HEK293T (cell line): Measurements from ENCODE around the gene FOXG1.
A peak's percentile ranks its signal among the peaks of the same experiment; 100 is the strongest.

Experiments used
- CTCF ChIA-PET: fragments of 350-600 bp; formaldehyde crosslinking; extraction: SDS; loops from one replicate; lab custom pipeline; 2021; ENCODE audit warnings: antibody characterized with exemption, inconsistent platforms; lab: Yijun Ruan, JAX
- POLR2A ChIA-PET: fragments of 350-600 bp; formaldehyde crosslinking; extraction: SDS; loops from one replicate; lab custom pipeline; 2020; ENCODE audit warnings: antibody characterized with exemption, inconsistent platforms; lab: Yijun Ruan, JAX
- DNase-seq: peaks from one replicate; pipeline ENCODE4 v3.0.0; 2012; ENCODE audit warnings: mixed read lengths; ENCODE audit errors: extremely low spot score
- ARNT ChIP-seq: fragments of 450-650 bp; IDR thresholded peaks from 2 replicates; pipeline ENCODE4 v1.6.1; 2017; ENCODE audit warnings: mild to moderate bottlenecking
- BHLHE40 ChIP-seq: fragments of 450-650 bp; IDR thresholded peaks from 2 replicates; pipeline ENCODE4 v1.6.1; 2016; ENCODE audit warnings: mild to moderate bottlenecking, moderate library complexity, borderline replicate concordance
- CTBP1 ChIP-seq: fragments of 450-650 bp; IDR thresholded peaks from 2 replicates; pipeline ENCODE4 v1.6.1; 2016; ENCODE audit warnings: borderline replicate concordance
- ELF4 ChIP-seq: fragments of 450-650 bp; IDR thresholded peaks from 2 replicates; pipeline ENCODE4 v1.6.1; 2017; ENCODE audit warnings: antibody characterized with exemption
- FOXA1 ChIP-seq: fragments of 450-650 bp; IDR thresholded peaks from 2 replicates; pipeline ENCODE4 v1.6.1; 2016; ENCODE audit warnings: mild to moderate bottlenecking
- FOXK2 ChIP-seq: fragments of 450-650 bp; IDR thresholded peaks from 2 replicates; pipeline ENCODE4 v1.6.1; 2016; ENCODE audit warnings: mild to moderate bottlenecking
- FOXM1 ChIP-seq: fragments of 450-650 bp; IDR thresholded peaks from 2 replicates; pipeline ENCODE4 v1.6.1; 2017; ENCODE audit warnings: mild to moderate bottlenecking, borderline replicate concordance
- HDGF ChIP-seq: fragments of 450-650 bp; IDR thresholded peaks from 2 replicates; pipeline ENCODE4 v1.6.1; 2017; ENCODE audit warnings: antibody characterized with exemption, borderline replicate concordance
- L3MBTL2 ChIP-seq: fragments of 450-650 bp; conservative IDR thresholded peaks from 2 replicates; pipeline ENCODE4 v1.6.1; 2016; ENCODE audit warnings: mild to moderate bottlenecking
- LEF1 ChIP-seq: fragments of 450-650 bp; IDR thresholded peaks from 2 replicates; pipeline ENCODE4 v1.6.1; 2017; ENCODE audit warnings: mild to moderate bottlenecking, borderline replicate concordance
- NFRKB ChIP-seq: fragments of 450-650 bp; IDR thresholded peaks from 2 replicates; pipeline ENCODE4 v1.6.1; 2016; ENCODE audit warnings: mild to moderate bottlenecking, moderate library complexity
- SP1 ChIP-seq: fragments of 450-650 bp; IDR thresholded peaks from 2 replicates; pipeline ENCODE4 v1.6.1; 2017
- SUZ12 ChIP-seq: fragments of 450-650 bp; IDR thresholded peaks from 2 replicates; pipeline ENCODE4 v1.6.1; 2016; ENCODE audit warnings: mild to moderate bottlenecking
- TARDBP ChIP-seq: fragments of 450-650 bp; IDR thresholded peaks from 2 replicates; pipeline ENCODE4 v1.6.1; 2016
- ZNF384 ChIP-seq: fragments of 450-650 bp; IDR thresholded peaks from 2 replicates; pipeline ENCODE4 v1.6.1; 2016
- TF ChIP-seq, protein P1 (sequence below): fragments of 450-650 bp; IDR thresholded peaks from 2 replicates; pipeline ENCODE4 v1.6.1; 2016

Gene FOXG1

DNA sequence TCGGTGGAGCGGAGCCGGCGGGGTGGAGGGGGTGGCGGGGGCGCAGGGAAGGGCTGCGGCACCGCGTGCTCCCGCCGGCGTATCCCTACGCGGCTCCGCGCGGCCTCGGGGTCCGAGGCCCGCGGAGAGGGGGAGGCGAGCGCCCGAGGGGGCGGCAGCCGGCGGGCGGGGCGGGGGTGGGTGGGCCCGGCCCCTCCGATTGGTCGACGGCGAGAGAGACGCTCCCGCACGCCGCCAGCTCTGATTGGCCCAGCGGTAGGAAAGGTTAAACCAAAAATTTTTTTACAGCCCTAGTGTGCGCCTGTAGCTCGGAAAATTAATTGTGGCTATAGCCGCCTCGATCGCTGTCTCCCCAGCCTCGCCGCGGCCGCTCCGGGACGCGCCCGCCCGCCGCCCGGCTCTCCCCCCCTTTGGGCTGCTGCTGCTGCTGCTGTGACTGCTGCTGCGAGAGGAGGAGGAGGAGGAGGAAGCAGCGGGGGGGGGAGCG is at the start of gene FOXG1:
FOXG1 (plus strand) TSS at position 319 of the 487 bp plus-strand sequence. CDS start 493 bp downstream, outside the sequence.
- POLR2A ChIA-PET = interaction anchor here (0.6 to 1.0 kb wide), 8 partner anchors 8 to 751 kb away, joined by 3 to 5 read pairs (median 3); no protein-coding TSS in a partner anchor
- DNase-seq = peak; percentile 83
- no peak for TF ChIP-seq HDGF
- no peak for TF ChIP-seq SP1
- TF ChIP-seq SUZ12 = no peak
- TF ChIP-seq, protein P1, sequence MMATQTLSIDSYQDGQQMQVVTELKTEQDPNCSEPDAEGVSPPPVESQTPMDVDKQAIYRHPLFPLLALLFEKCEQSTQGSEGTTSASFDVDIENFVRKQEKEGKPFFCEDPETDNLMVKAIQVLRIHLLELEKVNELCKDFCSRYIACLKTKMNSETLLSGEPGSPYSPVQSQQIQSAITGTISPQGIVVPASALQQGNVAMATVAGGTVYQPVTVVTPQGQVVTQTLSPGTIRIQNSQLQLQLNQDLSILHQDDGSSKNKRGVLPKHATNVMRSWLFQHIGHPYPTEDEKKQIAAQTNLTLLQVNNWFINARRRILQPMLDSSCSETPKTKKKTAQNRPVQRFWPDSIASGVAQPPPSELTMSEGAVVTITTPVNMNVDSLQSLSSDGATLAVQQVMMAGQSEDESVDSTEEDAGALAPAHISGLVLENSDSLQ = no peak
- TF ChIP-seq LEF1 = no peak
- no peak for TF ChIP-seq CTBP1
- no peak for TF ChIP-seq ARNT
- TF ChIP-seq ZNF384 = no peak
- no peak for TF ChIP-seq NFRKB
- no peak for TF ChIP-seq FOXA1
- TF ChIP-seq FOXK2 = no peak
- CTCF ChIA-PET = interaction anchor here (0.8 to 0.9 kb wide), 2 partner anchors 8 to 9 kb away, joined by 3 to 4 read pairs; no protein-coding TSS in a partner anchor

GRCh38 chr14:28719130-28719529 is 47.5 kb upstream of the FOXG1 start:
- POLR2A ChIA-PET = no interaction called here
- CTCF ChIA-PET = no interaction called here
- TF ChIP-seq TARDBP (no peak), SUZ12 (no peak), FOXA1 (no peak), SP1 (no peak), FOXM1 (no peak), FOXK2 (no peak), L3MBTL2 (no peak)
- TF ChIP-seq, protein P1 = no peak
- DNase-seq = no peak

GRCh38 chr14:28731358-28731757 is 35.2 kb upstream of the FOXG1 start:
- ChIA-PET CTCF (no interaction called here), POLR2A (no interaction called here)
- no peak for DNase-seq
- TF ChIP-seq SP1 = no peak
- TF ChIP-seq ZNF384 = no peak
- TF ChIP-seq BHLHE40 = no peak
- no peak for TF ChIP-seq L3MBTL2
- TF ChIP-seq FOXA1 = no peak
- no peak for TF ChIP-seq ELF4
- no peak for TF ChIP-seq ARNT
- no peak for TF ChIP-seq FOXM1
- TF ChIP-seq CTBP1 = no peak
- no peak for TF ChIP-seq HDGF
- no peak for TF ChIP-seq FOXK2
- no peak for TF ChIP-seq LEF1
- TF ChIP-seq, protein P1 = no peak
- TF ChIP-seq TARDBP = no peak
- TF ChIP-seq SUZ12 = no peak
- TF ChIP-seq NFRKB = no peak

GRCh38 chr14:28742171-28742846 is 24.3 kb upstream of the FOXG1 start:
- DNase-seq = no peak
- POLR2A ChIA-PET = no interaction called here
- TF ChIP-seq ELF4 = no peak
- TF ChIP-seq FOXA1 = no peak
- no peak for TF ChIP-seq HDGF
- CTCF ChIA-PET = no interaction called here

DNA sequence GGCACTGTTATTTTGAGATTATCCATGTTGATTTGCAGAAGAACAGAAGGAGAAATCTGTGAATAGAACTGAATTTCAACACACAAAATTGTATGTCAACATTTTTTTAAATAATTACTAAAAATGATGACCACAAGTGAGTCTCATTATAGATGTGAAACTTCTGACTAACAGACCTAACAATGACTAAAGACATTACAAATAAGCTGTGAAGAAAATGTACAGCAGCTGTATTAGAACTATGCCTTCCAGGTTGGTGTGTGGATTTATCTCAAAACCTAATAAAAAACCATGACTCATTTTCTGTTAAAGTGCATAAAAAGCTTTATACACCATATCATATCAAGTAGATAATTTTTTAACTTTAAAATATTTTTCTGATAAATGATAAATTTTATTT is 22.5 kb upstream of the FOXG1 start:
- DNase-seq = no peak
- TF ChIP-seq L3MBTL2 (no peak), SUZ12 (no peak), SP1 (no peak)
- CTCF ChIA-PET = no interaction called here
- POLR2A ChIA-PET = no interaction called here

- DNase-seq = no peak
- TF ChIP-seq FOXK2 (no peak), ELF4 (no peak), FOXA1 (no peak), TARDBP (no peak), NFRKB (no peak), SP1 (no peak), ARNT (no peak), BHLHE40 (no peak), LEF1 (no peak), ZNF384 (no peak), SUZ12 (no peak), FOXM1 (no peak), HDGF (no peak)
- ChIA-PET POLR2A (no interaction called here), CTCF (interaction anchor here (0.5 to 0.6 kb wide), 2 partner anchors 29 to 864 kb away, joined by 3 to 5 read pairs; no protein-coding TSS in a partner anchor)
Measured at GRCh38 chr14:28745176-28745575, 21.4 kb upstream of the FOXG1 start.
